HG03025 (cell line): ENCODE results near the gene PPM1M.
A peak's percentile ranks its signal among the peaks of the same experiment; 100 is the strongest.

Experiments
- ATAC-seq: cut with Tn5 transposase; IDR thresholded peaks from one replicate; pipeline ENCODE4 v1.9.1; 2021; ENCODE audit warnings: mild to moderate bottlenecking, moderate library complexity; ENCODE audit not compliant: unreplicated experiment, low FRiP score

PPM1M gene, protein sequence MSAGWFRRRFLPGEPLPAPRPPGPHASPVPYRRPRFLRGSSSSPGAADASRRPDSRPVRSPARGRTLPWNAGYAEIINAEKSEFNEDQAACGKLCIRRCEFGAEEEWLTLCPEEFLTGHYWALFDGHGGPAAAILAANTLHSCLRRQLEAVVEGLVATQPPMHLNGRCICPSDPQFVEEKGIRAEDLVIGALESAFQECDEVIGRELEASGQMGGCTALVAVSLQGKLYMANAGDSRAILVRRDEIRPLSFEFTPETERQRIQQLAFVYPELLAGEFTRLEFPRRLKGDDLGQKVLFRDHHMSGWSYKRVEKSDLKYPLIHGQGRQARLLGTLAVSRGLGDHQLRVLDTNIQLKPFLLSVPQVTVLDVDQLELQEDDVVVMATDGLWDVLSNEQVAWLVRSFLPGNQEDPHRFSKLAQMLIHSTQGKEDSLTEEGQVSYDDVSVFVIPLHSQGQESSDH

DNA sequence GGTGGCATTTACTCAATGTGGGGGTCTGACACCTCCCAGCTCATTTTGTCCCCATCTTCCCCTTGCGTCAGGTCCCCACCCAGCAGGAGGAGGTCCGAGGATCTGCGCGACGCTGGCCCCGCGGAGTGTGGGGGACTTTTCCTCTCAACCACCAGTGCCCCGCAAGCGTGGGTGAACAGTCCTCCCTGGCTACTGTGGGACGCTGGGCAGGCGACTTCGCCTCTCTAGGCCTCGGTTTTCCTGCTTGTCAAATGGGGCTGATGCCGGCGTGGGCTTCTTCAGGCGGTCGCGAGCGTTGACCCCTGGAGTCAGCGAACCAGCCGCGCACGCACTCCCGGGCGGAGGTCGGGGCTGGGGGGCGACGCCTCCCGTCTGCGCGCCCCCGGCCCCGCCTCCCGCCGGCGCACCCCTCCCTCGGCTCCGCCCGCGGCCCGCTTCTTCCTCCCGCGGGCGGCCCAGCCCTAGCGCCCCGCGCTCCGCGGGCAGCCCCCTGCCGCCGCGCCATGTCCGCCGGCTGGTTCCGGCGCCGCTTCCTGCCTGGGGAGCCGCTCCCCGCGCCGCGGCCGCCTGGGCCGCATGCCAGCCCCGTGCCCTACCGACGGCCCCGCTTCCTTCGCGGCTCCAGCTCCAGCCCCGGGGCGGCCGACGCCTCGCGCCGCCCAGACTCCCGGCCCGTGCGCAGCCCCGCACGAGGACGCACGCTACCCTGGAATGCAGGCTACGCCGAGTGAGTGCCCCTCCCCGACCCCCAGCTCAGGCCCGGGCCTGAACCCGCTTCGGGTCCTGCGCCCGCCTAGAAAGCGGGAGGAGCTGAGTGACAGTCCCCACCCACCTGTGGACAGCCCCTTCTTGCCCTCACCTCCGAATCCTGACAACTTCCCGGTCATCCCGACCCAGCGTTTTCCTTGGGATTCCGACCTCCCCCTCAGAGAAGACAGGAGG lies at the start of gene PPM1M:
TSS of gene PPM1M (plus strand) at position 438 of the 942 bp plus-strand sequence. CDS start at position 504, 66 bp downstream.
- no peak for ATAC-seq

DNA sequence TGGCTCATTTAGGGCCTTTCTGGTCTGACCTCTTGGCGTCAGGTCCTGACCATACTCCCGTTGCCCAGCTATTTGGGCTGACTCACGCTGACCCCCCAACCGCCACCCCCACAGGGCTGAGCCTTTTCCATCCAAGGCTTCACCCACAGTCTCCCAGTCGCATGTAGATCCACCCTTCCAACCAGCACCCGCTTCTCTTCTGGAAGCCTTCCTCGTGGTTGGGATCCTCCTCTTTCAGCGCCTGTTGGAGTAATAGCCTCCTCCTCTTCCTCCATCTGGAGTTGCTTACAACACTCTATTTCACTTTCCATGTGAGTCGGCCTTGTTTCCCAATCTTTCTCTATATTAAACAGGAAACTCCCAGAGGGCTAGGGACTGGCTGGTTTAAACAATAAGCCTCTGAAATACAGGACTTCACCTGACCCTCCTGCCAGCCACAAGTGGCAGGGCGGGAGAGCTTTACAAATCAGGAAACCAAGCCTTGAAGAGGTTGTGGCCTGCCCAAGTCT lies 49.7 kb upstream of the PPM1M start:
- ATAC-seq, result no peak

DNA sequence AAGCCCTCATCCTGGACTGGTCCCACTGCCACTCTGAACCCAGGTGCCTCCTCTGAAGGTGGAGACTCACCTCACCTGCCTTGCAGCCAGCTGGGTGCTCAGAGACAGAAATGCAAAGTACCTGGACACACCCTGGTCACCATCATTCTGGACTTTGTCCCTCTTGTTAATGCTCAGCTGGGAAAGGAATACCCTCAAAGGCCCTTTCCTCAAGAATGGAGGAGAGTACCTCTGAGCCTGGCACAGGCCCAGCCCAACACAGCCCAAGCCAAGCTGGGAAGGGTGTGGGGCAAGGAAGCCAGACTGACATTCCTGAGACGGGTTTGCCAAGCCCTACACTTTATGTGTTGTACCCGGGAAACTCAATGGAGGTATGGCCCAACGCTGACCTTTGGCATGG lies 48.6 kb upstream of the PPM1M start:
- no peak for ATAC-seq

DNA sequence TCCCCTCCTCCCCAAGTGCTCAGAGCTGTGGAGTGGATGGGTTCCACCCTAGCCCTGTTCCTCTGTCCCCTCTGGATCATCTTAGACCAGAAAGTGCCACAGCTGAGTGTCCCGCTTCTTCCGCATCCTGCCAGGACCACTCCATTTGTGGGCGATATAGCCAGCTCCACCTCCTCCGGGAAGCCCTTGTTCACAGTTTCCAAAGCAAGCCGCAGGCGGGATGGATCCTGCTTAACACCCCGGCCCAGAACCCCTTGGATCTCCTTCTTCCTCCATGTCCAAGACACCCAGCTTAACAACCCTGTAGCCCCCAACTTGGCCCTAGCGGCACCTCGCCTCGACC lies 48.1 kb upstream of the PPM1M start:
- no peak for ATAC-seq

DNA sequence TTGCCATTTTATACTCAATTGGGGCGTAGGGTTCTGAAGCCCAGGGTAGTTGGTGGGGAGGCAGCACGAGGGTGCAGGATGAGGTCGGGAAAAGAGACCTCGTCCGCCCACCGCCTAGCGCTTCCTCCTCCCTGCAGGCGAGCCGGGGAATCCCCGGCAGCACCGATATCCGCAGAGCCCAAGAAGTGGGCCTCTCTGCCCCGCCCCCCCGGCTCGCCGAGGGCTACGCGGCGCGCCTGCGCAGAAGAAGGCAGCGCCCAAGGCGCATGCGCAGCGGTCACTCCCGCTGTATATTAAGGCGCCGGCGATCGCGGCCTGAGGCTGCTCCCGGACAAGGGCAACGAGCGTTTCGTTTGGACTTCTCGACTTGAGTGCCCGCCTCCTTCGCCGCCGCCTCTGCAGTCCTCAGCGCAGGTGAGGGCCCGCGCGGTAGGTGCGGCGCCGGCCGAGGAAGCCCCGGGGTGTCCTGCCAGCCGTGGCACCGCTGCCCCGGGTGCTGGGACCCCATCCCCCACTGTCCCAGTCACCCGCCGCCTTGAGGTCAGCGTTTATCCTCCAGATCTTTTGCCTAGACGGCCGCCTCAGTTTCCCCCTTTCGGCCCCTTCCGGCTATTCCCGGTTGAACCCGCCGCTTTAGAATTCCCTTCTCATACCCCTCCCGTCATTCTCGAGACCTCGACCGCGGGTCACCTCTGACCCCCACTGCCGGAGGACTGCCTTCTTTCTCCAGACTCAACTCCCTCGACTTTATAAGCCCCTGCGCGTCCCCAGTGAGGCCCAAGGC lies 47.5 kb upstream of the PPM1M start, which contains the start of gene ALAS1:
TSS of gene ALAS1 (plus strand) at position 319 of the 784 bp plus-strand sequence. CDS start 1,082 bp downstream, outside the sequence.
- peak; percentile 76 for ATAC-seq

DNA sequence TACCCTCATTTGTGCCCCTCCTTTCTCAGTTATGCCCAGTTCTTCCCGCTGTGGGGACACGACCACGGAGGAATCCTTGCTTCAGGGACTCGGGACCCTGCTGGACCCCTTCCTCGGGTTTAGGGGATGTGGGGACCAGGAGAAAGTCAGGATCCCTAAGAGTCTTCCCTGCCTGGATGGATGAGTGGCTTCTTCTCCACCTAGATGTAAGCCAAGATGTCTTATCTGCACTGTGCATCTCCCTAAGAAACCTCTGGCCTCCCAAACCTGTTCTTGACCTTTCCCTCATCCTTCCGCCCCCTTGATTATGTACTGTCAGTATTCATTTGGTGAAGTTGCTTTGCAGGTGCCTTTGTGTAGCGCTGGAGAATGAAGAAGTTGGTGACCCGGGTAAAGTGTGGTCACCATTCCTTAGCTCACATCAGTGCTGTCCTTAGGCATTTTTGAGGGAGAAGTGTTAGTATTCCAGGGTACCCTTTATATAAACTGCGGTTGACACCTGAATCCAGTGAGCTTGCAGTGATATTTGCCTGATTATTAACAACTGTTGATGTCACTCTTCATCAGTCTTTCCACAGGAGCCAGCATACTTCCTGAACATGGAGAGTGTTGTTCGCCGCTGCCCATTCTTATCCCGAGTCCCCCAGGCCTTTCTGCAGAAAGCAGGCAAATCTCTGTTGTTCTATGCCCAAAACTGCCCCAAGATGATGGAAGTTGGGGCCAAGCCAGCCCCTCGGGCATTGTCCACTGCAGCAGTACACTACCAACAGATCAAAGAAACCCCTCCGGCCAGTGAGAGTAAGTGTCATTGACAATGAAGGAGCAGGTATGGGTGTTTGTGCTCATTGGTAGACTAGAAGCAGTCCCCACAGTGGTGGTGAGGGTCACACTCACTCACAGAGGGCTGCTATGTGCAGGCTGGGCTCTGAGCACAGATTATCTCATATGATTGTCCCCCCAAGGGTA lies 46.6 kb upstream of the PPM1M start:
- ATAC-seq, result no peak

DNA sequence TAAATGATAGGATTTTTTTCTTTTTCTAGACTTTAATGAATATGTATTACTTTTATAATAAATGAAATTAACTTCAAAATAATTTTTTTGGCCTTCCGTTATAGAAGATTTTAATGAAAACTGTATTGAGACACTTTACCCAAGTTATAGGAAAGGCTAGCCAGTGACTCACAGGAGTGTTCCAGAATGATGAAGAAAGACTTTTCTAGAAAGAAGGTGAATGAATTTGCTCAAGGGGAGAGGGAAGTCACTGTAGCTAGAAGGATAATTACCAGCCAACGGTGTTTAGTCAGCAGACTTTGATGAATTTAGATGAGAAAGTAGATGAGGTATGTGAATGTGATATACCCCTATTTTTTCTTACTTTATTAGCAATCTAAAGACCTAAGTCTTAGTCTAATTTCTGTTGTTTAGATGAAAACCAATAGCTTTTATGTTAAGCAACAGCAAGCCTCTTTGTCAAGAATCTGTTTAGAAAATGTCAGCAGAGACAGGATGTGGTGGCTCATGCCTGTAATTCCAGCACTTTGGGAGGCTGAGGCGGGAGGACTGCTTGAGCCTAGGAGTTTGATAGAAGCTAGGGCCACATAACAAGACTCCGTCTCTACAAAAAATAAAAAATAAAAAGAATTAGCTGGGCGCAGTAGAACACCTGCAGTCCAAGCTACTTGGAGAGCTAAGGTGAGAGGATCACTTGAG lies 44.4 kb upstream of the PPM1M start:
- no peak for ATAC-seq

DNA sequence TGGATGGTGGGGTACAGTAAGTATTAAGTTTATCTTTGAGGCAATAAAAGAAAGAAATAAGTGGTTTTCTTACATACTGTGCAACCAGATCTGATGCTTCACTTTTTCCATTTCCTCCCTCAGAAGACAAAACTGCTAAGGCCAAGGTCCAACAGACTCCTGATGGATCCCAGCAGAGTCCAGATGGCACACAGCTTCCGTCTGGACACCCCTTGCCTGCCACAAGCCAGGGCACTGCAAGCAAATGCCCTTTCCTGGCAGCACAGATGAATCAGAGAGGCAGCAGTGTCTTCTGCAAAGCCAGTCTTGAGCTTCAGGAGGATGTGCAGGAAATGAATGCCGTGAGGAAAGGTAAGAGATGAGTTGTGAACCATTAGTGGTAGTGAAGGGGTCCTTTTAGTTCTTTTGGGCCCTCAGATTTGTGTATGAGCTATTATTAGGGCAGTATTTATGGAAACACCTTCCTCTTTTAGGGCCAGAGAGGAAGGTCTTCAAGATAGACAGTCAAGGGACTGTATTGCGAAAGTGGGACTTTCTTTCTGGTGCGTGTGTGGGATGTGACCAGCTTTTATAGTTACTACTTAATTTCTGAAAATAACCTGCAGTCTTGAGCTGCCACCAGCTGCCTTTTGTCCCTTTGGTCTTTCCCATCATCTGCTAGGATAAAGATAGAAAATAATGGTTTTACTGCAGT lies 43.0 kb upstream of the PPM1M start:
- no peak for ATAC-seq

DNA sequence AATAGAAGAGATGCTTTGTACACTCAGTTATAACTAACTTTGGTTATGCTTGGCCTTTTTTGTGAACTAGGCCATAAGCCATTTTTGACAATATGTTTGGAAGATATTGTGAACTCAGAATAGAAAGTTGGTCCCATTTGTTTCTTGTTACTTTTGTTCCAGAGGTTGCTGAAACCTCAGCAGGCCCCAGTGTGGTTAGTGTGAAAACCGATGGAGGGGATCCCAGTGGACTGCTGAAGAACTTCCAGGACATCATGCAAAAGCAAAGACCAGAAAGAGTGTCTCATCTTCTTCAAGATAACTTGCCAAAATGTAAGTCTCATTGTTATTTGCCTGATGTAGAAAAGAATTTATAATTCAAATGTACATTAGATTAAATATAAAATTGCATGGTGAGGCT lies 41.9 kb upstream of the PPM1M start:
- ATAC-seq, result no peak

DNA sequence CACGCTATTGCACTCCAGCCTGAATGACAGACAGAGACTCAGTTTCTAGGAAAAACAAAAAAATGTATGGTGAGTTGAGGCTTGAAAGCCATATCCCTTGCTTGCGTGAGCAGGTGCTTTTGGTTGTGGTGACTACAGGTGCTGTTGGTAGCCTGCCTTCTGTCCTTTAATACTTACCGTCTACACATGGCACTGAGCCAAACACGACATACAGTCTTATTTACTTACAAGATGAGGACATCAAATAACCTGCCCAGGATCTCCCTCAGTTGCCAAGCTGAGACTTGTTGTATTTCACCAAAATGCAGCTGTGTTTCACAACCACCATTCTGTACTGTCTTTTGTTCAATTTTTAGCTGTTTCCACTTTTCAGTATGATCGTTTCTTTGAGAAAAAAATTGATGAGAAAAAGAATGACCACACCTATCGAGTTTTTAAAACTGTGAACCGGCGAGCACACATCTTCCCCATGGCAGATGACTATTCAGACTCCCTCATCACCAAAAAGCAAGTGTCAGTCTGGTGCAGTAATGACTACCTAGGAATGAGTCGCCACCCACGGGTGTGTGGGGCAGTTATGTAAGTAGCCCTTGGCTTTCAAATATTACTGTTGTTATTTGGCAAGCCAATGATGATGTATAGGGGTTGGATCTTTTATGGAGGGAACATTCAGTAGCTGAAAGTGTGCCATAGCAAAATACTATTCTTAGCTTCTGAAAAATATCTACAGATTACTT lies 41.1 kb upstream of the PPM1M start:
- no peak for ATAC-seq

DNA sequence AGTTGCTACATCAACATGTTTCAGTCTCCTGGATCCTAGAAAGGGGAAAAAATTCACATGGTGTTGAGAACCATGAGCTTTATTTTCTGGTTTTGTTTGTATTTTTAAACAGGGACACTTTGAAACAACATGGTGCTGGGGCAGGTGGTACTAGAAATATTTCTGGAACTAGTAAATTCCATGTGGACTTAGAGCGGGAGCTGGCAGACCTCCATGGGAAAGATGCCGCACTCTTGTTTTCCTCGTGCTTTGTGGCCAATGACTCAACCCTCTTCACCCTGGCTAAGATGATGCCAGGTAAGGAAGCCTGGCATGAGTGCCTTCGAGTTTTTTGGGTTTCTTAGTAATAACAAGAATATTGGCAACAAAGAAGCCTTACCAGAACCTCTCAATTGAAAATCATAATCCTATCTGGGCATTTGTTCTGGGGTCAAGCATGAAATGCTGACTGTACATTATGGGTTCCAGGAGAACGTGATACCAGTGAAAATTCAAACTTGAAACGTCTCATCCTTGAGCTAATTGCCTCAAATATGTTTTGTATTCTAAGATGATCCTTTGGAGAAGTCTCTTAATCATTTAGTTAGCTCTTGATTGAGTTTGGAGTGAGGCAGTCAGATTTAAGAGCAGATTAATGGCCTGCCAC lies 39.7 kb upstream of the PPM1M start:
- ATAC-seq, result no peak

DNA sequence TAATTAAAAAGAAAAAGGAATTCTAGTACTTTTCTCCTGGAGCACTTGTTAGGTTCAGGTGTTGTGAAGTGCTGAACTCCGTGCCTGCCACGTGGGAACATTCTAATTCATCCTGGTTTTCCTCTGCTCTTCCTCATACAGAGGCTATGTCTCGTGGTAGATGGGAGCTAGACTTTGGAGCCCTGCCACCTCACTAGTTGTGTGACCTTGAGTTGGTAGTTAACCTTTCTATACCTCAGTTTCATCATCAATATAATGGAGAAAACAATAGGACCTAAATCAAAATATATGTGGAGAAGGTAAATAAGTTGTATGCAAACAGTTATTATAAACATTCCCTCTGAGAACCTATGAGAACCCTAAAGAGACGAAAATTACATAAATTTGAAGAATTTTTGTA lies 37.0 kb upstream of the PPM1M start:
- no peak for ATAC-seq

DNA sequence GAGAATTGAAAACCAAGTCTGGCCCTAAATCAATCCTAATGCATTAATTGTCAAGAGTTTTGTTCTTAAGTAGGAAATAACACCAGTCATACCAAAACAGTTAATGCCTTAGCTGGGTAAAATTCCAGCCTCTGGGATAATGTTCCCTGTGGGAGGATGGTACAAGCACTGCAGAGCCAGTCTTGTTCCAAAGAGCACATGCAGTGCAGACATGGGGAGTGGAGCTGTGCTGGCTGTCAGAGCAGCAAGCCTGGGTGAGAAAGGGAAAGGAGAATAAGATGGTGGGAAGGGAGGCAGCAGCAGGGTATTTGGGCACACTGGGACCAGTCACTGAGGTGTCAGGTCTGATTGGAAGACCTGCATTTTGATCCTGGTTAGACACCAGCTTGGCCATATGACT lies 35.5 kb upstream of the PPM1M start:
- ATAC-seq, result no peak

DNA sequence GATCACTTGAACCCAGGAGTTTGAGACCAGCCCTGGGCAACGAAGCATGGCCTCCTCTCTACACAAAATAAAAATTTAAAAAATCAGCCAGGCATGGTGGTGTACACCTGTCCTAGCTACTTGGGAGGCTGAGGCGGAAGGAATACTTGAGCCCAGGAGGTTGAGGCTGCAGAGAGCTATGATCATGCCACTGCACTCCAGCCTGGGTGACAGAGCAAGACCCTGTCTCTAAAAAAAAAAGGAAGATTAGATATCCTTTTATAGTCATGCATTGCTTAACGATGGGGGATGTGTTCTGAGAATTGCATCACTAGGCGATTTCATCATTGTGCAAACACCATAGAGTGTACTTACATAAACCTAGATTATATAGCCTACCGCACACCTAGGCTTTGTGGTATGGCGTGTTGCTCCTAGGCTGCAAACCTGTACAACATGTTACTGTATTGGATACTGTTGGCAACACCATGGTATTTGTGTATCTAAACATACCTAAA lies 35.0 kb upstream of the PPM1M start:
- ATAC-seq, result no peak

DNA sequence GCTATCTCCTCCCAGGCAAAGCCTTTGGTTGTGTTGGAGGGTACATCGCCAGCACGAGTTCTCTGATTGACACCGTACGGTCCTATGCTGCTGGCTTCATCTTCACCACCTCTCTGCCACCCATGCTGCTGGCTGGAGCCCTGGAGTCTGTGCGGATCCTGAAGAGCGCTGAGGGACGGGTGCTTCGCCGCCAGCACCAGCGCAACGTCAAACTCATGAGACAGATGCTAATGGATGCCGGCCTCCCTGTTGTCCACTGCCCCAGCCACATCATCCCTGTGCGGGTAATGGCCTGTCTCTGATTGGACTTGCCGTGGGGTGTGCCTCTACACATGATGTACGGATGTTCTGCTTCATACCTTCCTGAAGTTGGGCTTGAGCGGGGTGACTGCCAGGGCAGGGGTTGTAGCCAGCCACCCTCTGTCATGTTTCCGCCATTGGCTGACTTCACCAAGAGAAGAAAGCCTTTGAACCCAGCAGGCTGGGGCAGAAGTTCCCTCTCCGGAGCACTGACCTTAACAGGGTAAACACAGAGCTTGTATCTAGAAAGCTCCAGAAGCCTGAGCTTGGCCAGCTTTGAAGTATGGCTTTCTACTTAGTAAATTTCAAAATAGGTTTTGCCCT lies 34.2 kb upstream of the PPM1M start:
- ATAC-seq, result no peak

DNA sequence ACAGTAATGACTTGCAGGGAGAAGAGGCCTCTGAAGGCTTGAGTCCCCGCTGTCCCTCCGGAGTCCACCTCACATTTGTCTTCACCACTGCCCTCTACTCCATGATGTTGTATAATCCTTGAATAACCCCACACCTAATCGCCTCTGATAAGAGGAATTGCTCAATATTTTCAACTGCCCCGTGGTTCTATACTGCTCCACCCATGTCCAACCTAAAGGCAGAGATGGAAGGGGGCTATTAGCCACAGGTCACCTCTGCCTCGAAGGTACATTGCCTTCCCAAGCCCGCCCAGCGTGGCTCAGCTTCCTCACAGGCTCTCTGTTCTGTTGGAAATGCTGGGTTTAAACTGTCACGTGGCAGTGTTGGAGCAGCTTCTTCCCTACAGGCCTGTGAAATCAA lies 32.6 kb upstream of the PPM1M start:
- no peak for ATAC-seq
